Thyroid gland (tissue), 4 donors: Measurements from ENCODE around the gene KLLN.

Source experiments
- CTCF ChIP-seq, 6 experiments: fragments of 200-600 bp in 3 of 6; fragments of 450-650 bp in 3 of 6; sonication (generic) in 3 of 6; IDR thresholded peaks; one replicate each; pipeline ENCODE4 v1.5.1; 2016 to 2019; ENCODE audit warnings: antibody characterized with exemption in 6 of 6, mild to moderate bottlenecking in 2 of 6, inconsistent platforms in 1 of 6, moderate library complexity in 1 of 6
- POLR2A ChIP-seq, 2 donors: fragments of 450-650 bp; IDR thresholded peaks; one replicate each; pipeline ENCODE4 v1.6.1; 2017; ENCODE audit warnings: antibody characterized with exemption in 2 of 2, mild to moderate bottlenecking in 2 of 2, moderate library complexity in 1 of 2

GRCh38 chr10:87872828-87873227 is 9.5 kb upstream of the KLLN start:
- TF ChIP-seq CTCF (IDR thresholded peaks at IDR 0.05) (no peak), POLR2A (IDR thresholded peaks at IDR 0.05) (no peak)
